A549 (cell line): ENCODE measurements around the gene LSM7.

Experiments used
- NR3C1 ChIP-seq: fragments of >200 bp; sonication (Bioruptor Twin); formaldehyde crosslinking; IDR thresholded peaks from 3 replicates; pipeline ENCODE4 v1.6.1; 2017
- POLR2A ChIP-seq: IDR thresholded peaks from 2 replicates; pipeline ENCODE4 v1.6.1; 2012; ENCODE audit warnings: mild to moderate bottlenecking, low read length
- RAD21 ChIP-seq, 2 experiments: fragments of >200 bp in 1 of 2; sonication (Bioruptor Twin) in 1 of 2; formaldehyde crosslinking in 1 of 2; IDR thresholded peaks in 1 of 2; conservative IDR thresholded peaks in 1 of 2; 2 replicates in 1 of 2; 3 replicates in 1 of 2; pipeline ENCODE4 v1.6.1; 2012 to 2018; ENCODE audit warnings: inconsistent platforms in 1 of 2
- RARB ChIP-seq: fragments of 250-450 bp; sonication (Bioruptor Pico); IDR thresholded peaks from 2 replicates; pipeline ENCODE4 v1.8.0; 2021; ENCODE audit warnings: mild to moderate bottlenecking, moderate library complexity
- TF ChIP-seq, protein P1 (sequence below): fragments of 450-650 bp; IDR thresholded peaks from 2 replicates; pipeline ENCODE4 v1.6.1; 2014; ENCODE audit warnings: antibody characterized with exemption
- TF ChIP-seq, protein P2 (sequence below): fragments of >200 bp; sonication (Bioruptor Twin); formaldehyde crosslinking; IDR thresholded peaks from 3 replicates; pipeline ENCODE4 v1.5.1; 2016

DNA sequence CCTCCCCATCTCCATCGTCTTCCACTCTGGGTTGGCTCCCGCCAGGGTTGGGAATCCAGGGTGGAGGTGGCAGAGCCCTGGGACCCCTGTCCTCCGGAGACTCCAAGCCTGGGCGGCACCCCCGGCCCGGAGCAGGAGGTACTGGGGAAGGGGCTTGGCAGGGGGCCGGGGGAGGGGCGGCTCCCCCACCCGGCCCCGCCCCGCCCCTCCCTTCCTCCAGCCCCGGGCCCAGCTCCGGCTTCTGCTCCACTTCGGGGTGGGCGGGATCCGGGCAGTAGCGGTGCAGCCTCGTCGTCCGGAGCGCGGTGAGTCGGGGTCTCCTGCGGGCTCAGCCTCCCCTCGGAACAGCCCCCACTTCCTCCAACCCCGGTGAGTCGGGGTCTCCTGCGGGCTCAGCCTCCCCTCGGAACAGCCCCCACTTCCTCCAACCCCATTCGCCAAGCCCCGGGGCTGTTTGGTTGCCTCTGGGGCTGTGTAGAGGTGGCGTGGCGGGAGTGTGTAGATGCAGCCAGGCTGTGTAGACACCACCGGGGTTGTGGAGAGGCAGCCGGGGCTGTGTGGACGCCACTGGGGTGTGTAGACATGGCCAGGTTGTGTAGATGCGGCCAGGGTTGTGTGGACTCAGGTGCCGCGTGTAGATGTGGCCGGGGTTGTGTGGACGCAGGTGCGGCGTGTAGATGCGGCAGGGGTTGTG lies 31.8 kb upstream of the LSM7 start, which contains the start of gene TMPRSS9:
- TF ChIP-seq, protein P1, sequence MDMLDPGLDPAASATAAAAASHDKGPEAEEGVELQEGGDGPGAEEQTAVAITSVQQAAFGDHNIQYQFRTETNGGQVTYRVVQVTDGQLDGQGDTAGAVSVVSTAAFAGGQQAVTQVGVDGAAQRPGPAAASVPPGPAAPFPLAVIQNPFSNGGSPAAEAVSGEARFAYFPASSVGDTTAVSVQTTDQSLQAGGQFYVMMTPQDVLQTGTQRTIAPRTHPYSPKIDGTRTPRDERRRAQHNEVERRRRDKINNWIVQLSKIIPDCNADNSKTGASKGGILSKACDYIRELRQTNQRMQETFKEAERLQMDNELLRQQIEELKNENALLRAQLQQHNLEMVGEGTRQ, result no peak
- TF ChIP-seq RARB (CRISPR knock-in tag) (no peak), RAD21 (conservative IDR thresholded peaks at IDR 0.05 in 1 of 2, IDR thresholded peaks at IDR 0.05 in 1 of 2) (no peak), NR3C1 (no peak), POLR2A (no peak)
- TF ChIP-seq, protein P2, sequence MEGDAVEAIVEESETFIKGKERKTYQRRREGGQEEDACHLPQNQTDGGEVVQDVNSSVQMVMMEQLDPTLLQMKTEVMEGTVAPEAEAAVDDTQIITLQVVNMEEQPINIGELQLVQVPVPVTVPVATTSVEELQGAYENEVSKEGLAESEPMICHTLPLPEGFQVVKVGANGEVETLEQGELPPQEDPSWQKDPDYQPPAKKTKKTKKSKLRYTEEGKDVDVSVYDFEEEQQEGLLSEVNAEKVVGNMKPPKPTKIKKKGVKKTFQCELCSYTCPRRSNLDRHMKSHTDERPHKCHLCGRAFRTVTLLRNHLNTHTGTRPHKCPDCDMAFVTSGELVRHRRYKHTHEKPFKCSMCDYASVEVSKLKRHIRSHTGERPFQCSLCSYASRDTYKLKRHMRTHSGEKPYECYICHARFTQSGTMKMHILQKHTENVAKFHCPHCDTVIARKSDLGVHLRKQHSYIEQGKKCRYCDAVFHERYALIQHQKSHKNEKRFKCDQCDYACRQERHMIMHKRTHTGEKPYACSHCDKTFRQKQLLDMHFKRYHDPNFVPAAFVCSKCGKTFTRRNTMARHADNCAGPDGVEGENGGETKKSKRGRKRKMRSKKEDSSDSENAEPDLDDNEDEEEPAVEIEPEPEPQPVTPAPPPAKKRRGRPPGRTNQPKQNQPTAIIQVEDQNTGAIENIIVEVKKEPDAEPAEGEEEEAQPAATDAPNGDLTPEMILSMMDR, result no peak
